ENCODE measurements around the gene PRAMEF17. TPM values are rescaled to one million over a fixed set of nuclear protein-coding genes. Genes with fewer than 3 reads are reported as not detected.
"Not testable (repeated sequence)": the region's sequence is repeated elsewhere in the genome, so short reads cannot be mapped to it uniquely, and the experiment has no call there.

The PRAMEF17 gene, protein sequence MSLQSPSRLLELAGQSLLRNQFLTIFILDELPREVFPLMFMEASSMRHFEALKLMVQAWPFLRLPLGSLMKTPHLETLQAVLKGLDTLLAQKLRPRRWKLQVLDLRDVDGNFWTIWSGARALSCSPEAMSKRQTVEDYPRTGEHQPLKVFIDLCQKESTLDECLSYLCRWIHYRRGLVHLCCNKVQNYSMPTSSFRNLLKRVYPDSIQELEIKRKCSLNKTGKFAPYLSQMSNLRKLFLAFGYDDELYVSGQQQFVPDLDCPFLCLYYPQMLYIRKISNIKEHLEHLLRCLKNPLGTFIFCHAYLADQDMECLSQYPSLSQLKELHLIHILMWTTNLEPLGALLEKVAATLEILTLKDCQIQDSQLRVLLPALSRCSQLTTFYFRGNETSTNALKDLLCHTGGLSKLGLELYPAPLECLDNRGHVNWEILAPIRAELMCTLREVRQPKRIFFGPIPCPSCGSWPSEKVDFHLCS
- total RNA-seq (2021; fragmentation: NEBNext Ultra II Directional; extraction: Animal tissue kit (Norgen Biotek cat#: 25700)) (not detected in 2 replicates), polyA plus RNA-seq (2011; rRNA removed) (not detected in 2 replicates), polyA minus RNA-seq (2011; rRNA and poly(A)+ RNA removed) (not detected in 2 replicates)
- not detected for polyA plus RNA-seq (2011; cell fraction: cytosol; rRNA removed)
- polyA plus RNA-seq (2011; cell fraction: nucleus; rRNA removed) = not detected
- not detected in 4 replicates for polyA plus RNA-seq (2012, experiment 1 of 2)
- not detected for polyA plus RNA-seq (2012, experiment 2 of 2)
- polyA plus RNA-seq (2013, experiment 1 of 2) = not detected
- polyA plus RNA-seq (2013, experiment 2 of 2) = not detected
- polyA minus RNA-seq (2011; cell fraction: cytosol; rRNA and poly(A)+ RNA removed) = not detected
- polyA minus RNA-seq (2011; cell fraction: nucleus; rRNA and poly(A)+ RNA removed) = not detected
- long read RNA-seq, experiment 1 = 0 reads
- long read RNA-seq, experiment 2 = 0 reads

DNA sequence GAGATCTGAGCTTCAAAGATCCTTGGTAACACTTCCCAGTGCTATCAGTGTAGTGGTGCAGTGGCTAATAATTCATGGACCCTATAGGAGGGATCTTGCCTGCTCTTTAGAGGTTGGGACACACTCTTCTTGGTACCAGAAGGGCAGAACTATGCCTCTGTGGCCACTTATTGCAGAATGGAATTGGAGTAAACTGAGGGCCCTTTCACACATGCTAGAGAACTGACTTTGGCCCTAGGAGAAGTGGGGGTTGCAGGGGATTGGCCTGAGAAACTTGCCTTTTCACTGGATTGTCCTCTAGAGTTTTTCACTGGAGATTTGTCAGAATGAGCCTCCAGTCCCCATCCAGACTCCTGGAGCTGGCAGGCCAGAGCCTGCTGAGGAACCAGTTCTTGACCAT lies at the start of gene PRAMEF17:
Gene PRAMEF17, plus strand, starts transcription at position 301 of the 400 bp plus-strand sequence. Its CDS starts 26 bp downstream, at position 327.
- CTCF ChIA-PET (ENCODE audit: partially characterized antibody); POLR2A ChIA-PET (ENCODE audit: partially characterized antibody): not testable (repeated sequence)

More for the DNA sequence above, at the start of gene PRAMEF17:
- H3K56ac ChIP-seq (replicated peaks; ENCODE audit: insufficient read length, low read depth, low read length); H2BK5ac ChIP-seq (ENCODE audit: low read depth, low read length); H3K14ac ChIP-seq (ENCODE audit: insufficient read length); FAIRE-seq; H3K23me2 ChIP-seq (ENCODE audit: low read depth, low read length); H2BK12ac ChIP-seq (ENCODE audit: low read depth, low read length); H3K4me3 ChIP-seq (ENCODE audit: extremely low read depth in 1 of 4, insufficient read depth in 2 of 4, low read depth in 3 of 4, low read length in 4 of 4); DNase-seq (ENCODE audit: low read depth in 1 of 2, low spot score in 2 of 2); H3K4me1 ChIP-seq (replicated peaks in 1 of 4; ENCODE audit: control insufficient read depth in 3 of 4, insufficient read depth in 4 of 4, low read length in 3 of 4); H2BK120ac ChIP-seq (replicated peaks; ENCODE audit: low read depth, low read length); H3K27me3 ChIP-seq (replicated peaks in 1 of 4; ENCODE audit: control insufficient read depth in 3 of 4, extremely low read depth in 1 of 4, insufficient read depth in 3 of 4, low read length in 3 of 4); H4K5ac ChIP-seq (ENCODE audit: insufficient read length, low read depth, low read length); H4K8ac ChIP-seq (ENCODE audit: extremely low read depth, insufficient read depth, low read length); H3K27ac ChIP-seq (ENCODE audit: low read depth, low read length); H2BK20ac ChIP-seq (ENCODE audit: low read length); H3K4ac ChIP-seq (replicated peaks; ENCODE audit: insufficient read length, low read depth, low read length); H3K79me2 ChIP-seq (ENCODE audit: control insufficient read depth in 1 of 2, insufficient read depth in 2 of 2, low read length in 2 of 2); H2AK5ac ChIP-seq (ENCODE audit: low read depth, low read length); H3K23ac ChIP-seq (ENCODE audit: insufficient read length); H4K91ac ChIP-seq (replicated peaks; ENCODE audit: insufficient read length, low read length); H3K36me3 ChIP-seq (ENCODE audit: control insufficient read depth in 2 of 4, insufficient read depth in 4 of 4, low read length in 3 of 4); H2BK15ac ChIP-seq (ENCODE audit: low read length); H4K20me1 ChIP-seq (replicated peaks in 1 of 2; ENCODE audit: control insufficient read depth in 1 of 2, insufficient read depth in 2 of 2, low read length in 2 of 2); H3K18ac ChIP-seq (ENCODE audit: extremely low read depth, low read length); H3K4me2 ChIP-seq (ENCODE audit: insufficient read depth in 1 of 2, low read depth in 2 of 2, low read length in 2 of 2); H2AFZ ChIP-seq (ENCODE audit: low read length); H3K79me1 ChIP-seq (ENCODE audit: low read depth, low read length); H3K9ac ChIP-seq (replicated peaks in 1 of 4; ENCODE audit: extremely low read depth in 1 of 4, low read depth in 3 of 4, low read length in 3 of 4): not testable (repeated sequence)
- peaks cover 31 to 72% of the 10 kb centered on the region in 2 experiments; a peak in 3 of 4 replicates for H3K9me3 ChIP-seq (ENCODE audit: insufficient read depth in 2 of 2, low read depth in 1 of 2, low read length in 1 of 2)
